HEK293 (cell line): ENCODE results near the gene TSC22D1.

Experiments used
- KLF1 ChIP-seq: fragments of 450-650 bp; formaldehyde crosslinking; IDR thresholded peaks from 2 replicates; pipeline ENCODE4 v1.5.1; 2016; ENCODE audit warnings: missing biosample characterization, missing genetic modification characterization
- REPIN1 ChIP-seq: fragments of 450-650 bp; formaldehyde crosslinking; IDR thresholded peaks from 2 replicates; pipeline ENCODE4 v1.5.1; 2017; ENCODE audit warnings: missing biosample characterization, missing genetic modification characterization, low read depth
- REST ChIP-seq: fragments of 450-650 bp; formaldehyde crosslinking; IDR thresholded peaks from 2 replicates; pipeline ENCODE4 v1.5.1; 2016; ENCODE audit warnings: missing biosample characterization, missing genetic modification characterization
- TCF7L2 ChIP-seq: IDR thresholded peaks from 2 replicates; pipeline ENCODE4 v1.6.1; 2011; ENCODE audit warnings: low read depth, mild to moderate bottlenecking, inconsistent platforms, low read length, moderate library complexity, borderline replicate concordance
- ZBTB10 ChIP-seq: fragments of 450-650 bp; formaldehyde crosslinking; IDR thresholded peaks from 2 replicates; pipeline ENCODE4 v1.5.1; 2016; ENCODE audit warnings: missing biosample characterization, missing genetic modification characterization
- ZEB2 ChIP-seq: fragments of 450-650 bp; formaldehyde crosslinking; IDR thresholded peaks from 2 replicates; pipeline ENCODE4 v1.5.1; 2016; ENCODE audit warnings: missing biosample characterization, missing genetic modification characterization
- ZFP3 ChIP-seq: fragments of 450-650 bp; formaldehyde crosslinking; IDR thresholded peaks from 2 replicates; pipeline ENCODE4 v1.5.1; 2016; ENCODE audit warnings: low read depth, missing biosample characterization, missing genetic modification characterization
- ZNF544 ChIP-seq: fragments of 450-650 bp; formaldehyde crosslinking; IDR thresholded peaks from 2 replicates; pipeline ENCODE4 v1.5.0; 2017; ENCODE audit warnings: missing biosample characterization, missing genetic modification characterization
- ZNF600 ChIP-seq: fragments of 450-650 bp; formaldehyde crosslinking; IDR thresholded peaks from 2 replicates; pipeline ENCODE4 v1.5.1; 2016; ENCODE audit warnings: missing biosample characterization, missing genetic modification characterization
- TF ChIP-seq, protein P1 (sequence below): fragments of 450-650 bp; formaldehyde crosslinking; IDR thresholded peaks from 2 replicates; pipeline ENCODE4 v1.5.1; 2016; ENCODE audit warnings: missing biosample characterization, missing genetic modification characterization

- TF ChIP-seq ZNF544 (tag by site-specific recombination) = no peak
- TF ChIP-seq TCF7L2 = no peak
- no peak for TF ChIP-seq REST
- TF ChIP-seq, protein P1, sequence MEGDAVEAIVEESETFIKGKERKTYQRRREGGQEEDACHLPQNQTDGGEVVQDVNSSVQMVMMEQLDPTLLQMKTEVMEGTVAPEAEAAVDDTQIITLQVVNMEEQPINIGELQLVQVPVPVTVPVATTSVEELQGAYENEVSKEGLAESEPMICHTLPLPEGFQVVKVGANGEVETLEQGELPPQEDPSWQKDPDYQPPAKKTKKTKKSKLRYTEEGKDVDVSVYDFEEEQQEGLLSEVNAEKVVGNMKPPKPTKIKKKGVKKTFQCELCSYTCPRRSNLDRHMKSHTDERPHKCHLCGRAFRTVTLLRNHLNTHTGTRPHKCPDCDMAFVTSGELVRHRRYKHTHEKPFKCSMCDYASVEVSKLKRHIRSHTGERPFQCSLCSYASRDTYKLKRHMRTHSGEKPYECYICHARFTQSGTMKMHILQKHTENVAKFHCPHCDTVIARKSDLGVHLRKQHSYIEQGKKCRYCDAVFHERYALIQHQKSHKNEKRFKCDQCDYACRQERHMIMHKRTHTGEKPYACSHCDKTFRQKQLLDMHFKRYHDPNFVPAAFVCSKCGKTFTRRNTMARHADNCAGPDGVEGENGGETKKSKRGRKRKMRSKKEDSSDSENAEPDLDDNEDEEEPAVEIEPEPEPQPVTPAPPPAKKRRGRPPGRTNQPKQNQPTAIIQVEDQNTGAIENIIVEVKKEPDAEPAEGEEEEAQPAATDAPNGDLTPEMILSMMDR (tag by site-specific recombination) = no peak
- TF ChIP-seq KLF1 (tag by site-specific recombination) = no peak
- TF ChIP-seq ZFP3 (tag by site-specific recombination) = no peak
- TF ChIP-seq ZBTB10 = no peak
- no peak for TF ChIP-seq ZNF600 (tag by site-specific recombination)
- TF ChIP-seq ZEB2 (tag by site-specific recombination) = no peak
- TF ChIP-seq REPIN1 = no peak
These were observed 169.5 kb downstream of the TSC22D1 start for GRCh38 chr13:44406617-44407016.
